GM21423 (cell line): ENCODE results near the gene ARNT2.

Experiments
- ATAC-seq: cut with Tn5 transposase; IDR thresholded peaks from one replicate; pipeline ENCODE4 v1.9.1; 2021; ENCODE audit warnings: mild to moderate bottlenecking, moderate library complexity; ENCODE audit not compliant: unreplicated experiment

The ARNT2 gene

DNA sequence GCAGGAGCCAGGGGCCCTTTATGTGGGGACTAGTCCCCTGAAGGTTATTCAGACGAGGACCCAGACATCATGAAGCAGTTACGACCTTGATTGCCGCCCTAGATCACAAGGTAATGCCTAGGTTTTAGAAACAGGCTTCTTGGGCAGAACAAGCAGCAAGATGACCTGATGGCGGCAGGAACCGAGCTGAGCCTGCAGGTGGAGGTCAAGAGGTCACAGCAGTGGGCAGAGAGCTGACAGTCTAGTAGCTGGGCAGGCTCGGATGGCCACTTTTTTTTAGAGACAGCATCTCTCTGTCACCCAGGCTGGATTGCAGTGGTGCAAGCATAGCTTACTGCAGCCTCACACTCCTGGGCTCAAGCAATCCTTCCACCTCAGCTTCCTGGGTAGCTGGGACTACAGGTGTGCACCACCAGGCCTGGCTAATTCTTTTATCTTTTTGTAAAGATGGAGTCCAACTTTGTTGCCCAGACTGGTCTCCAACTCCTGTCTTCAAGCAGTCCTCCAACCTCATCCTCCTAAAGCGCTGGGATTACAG lies 207.4 kb downstream of the ARNT2 start:
- no peak for ATAC-seq

GRCh38 chr15:80612118-80612823 lies 208.1 kb downstream of the ARNT2 start:
- no peak for ATAC-seq

DNA sequence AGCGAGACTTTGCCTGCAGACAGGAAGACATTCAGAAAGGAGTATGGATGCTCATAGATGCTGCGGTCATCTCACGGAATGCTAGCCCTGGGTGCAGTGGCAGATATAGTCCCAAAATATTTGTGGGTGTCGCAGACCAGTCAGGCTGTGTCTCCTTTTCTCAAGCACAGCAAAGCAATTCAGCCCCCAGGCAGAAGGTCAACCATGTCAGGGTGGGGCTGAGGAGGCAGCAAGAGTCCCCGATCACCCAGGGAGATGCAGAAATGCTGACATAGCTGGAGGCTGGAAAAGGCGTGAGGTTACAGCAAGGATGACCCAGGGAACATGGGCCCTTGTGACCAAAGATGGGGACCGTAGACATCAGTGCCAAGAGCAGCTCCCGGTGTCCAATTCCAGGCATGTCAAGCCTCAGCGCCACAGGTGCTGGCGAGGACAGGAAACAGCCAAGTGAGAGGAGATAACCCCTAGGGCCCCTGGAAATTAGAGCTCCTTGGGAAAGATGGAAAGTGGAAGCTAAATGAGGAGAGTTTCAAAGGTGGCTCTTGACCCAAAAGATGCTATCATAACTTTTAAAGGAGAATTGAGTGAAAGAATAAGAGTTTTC lies 209.7 kb downstream of the ARNT2 start:
- no peak for ATAC-seq

DNA sequence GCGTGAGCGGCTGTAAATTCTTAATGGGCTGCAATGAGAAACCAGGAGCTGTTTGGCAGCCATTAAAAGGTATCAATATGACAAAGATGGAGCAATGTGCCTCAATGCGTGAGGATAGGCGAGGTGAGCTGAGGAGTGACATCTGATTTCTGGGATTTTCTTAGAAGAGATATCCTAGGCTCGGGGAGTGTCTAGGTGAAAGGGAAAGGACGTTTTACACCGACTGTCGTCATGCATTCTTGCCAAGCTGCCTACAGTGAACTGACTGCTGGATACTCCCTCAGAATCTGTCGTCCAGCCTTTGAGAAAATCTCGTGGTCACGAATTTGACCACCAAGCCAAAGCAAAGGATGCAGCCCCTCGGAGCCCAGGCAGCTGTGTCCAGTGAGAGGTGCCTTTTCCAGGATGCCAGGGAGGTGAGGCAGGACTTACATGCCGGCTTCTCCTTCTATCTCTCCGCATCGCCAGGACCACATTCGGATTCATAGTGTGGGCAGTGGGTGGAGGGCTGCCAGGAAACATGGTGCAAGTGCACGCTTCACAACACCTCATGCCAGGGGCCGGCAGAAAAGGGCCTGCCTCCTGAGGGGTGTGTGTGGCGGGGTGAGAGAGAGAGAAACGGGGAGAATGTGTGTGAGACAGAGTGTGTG lies 210.7 kb downstream of the ARNT2 start:
- no peak for ATAC-seq

- no peak for ATAC-seq
Observed at GRCh38 chr15:80615361-80615736, 211.2 kb downstream of the ARNT2 start.

DNA sequence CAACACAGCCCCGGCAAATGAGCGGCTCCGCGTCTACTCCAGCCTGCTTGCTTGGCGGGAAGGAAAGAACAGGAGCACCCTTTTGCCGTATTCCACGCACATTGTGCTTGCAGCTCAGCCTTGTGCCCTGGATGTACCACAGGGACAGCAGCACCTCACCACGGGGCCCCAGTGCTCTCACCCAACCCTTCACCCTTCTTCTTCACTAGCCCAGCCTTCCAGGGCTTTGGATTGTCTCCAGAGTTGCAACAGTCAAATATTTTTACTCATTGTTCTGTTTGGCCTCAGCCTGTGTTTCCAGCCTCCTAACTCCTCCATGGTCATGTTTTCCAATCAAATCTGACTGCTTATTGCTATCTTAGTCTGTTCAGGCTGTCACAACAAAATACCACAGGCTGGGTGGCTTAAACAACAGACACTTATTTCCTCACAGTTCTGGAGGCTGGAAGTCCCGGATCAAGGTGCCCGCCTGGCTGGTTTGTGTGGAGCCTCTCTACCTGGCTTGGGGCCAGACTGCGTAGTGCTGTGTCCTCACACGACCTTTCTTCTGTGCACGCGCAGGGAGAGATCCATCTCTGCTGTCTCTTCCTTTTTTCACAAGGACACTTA lies 211.7 kb downstream of the ARNT2 start:
- no peak for ATAC-seq

DNA sequence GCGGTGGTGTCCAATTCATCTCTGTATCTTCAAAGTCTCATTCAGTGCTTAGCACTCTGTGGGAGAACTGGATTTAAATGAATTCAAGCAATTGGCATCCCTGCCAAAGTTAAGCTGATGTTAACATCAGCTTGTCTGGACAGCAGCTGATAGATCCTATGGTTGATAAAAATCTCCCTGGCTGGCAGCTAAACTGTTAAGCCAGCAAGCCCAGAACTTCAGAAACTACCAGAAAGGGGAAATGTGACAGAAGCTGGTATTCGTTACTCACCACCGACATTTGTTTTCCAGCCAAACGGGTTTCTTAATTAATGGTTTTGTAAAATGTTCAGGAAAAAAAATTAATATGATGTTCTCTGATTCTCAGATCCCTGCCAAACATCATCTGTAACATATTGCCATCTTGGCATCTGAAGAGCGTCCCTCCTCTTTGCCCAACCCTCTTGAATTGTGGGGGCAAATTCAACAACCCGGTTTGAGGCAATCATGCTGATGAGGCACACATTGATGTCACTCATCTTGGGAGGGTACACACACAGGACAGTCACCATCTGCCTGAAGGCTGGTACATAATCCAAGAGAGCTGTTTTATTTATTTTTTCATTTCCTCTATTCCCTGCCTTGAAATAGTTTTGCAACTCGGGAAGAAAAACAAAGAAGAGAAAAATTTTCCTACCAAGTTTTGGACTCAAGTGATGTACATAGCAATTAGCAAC lies 214.7 kb downstream of the ARNT2 start:
- no peak for ATAC-seq

DNA sequence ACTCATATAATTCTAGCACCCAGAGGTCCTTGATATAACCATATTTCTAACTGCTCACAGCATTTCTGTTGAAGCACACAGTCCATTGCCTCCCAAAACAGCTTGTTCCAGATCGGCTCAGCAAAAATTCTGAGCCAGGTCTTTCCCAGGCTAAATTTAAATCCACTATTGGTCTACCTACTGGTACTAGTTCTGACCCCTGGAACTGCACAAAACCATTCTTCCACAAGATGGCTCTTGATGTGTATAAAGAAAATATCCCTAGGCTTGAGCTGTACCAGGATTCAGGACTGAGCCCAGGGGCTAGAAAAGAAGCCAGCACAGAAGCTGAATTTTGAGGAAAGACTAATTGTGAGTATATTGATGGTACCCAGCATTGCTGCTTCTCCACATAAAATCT lies 215.5 kb downstream of the ARNT2 start:
- ATAC-seq: no peak

- no peak for ATAC-seq
Observed at GRCh38 chr15:80620141-80620540, 216.0 kb downstream of the ARNT2 start.

GRCh38 chr15:80620931-80621330 lies 216.7 kb downstream of the ARNT2 start:
- ATAC-seq: no peak

GRCh38 chr15:80626643-80627120 lies 222.5 kb downstream of the ARNT2 start:
- ATAC-seq: no peak

DNA sequence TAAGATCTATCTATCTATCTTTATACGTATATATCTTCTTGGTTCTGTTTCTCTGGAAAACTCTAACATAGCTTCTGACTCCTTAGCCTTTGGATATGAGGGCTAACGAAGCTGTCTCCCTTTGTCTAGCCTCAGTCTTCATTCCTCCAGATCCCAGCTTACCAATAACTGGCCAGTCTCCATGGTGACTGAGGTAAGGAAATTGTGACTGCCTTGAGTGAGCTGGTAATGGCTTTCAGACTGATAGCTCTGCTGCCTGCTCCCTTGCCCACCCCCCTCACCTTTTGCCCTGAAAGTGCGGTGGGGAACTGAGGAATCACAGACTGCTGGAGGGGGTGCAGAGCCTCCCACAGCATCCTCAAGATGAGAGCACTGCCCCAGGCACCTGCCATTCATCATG lies 225.2 kb downstream of the ARNT2 start:
- no peak for ATAC-seq

- ATAC-seq: no peak
Observed at GRCh38 chr15:80630981-80631380, 226.8 kb downstream of the ARNT2 start.

GRCh38 chr15:80633221-80633620 lies 229.0 kb downstream of the ARNT2 start:
- ATAC-seq: no peak

DNA sequence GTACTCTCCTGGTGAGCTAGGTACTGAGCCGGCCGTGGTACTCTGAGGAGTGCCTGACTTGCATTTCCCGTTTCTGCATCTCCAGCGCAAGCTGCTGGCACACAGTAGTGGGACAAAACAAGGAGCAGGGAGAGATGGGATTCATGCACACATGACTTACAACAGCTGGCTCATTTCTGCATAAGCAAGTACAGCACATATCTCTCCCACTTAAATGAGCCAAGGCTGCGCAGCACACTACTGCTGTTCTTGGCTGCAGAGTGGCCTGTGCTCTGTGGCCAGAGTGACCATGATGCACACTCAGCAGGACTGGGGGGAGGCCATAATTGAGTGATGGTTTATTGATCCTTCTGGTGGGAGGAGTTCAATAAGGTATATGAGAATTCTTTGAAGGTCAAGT lies 231.8 kb downstream of the ARNT2 start:
- no peak for ATAC-seq

DNA sequence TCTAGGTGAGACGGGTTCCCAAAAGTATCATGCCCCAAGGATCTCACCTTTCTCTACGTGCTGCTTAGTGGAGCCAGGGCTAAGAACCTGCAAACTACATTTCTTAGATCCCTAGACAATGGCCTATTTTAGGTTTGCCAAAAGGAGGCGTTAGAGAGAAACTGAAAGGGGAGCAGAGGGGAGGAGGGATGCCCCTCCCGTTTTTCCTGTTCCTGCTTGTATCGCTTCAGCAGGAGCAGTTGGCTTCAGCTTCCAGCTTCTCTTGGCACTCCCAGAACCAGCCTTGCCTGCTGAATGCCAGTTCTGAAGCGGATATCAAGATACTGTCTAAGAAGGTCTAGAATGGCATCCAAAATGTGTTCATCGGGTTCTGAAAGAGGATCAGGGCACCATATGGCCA lies 232.5 kb downstream of the ARNT2 start:
- ATAC-seq: no peak

DNA sequence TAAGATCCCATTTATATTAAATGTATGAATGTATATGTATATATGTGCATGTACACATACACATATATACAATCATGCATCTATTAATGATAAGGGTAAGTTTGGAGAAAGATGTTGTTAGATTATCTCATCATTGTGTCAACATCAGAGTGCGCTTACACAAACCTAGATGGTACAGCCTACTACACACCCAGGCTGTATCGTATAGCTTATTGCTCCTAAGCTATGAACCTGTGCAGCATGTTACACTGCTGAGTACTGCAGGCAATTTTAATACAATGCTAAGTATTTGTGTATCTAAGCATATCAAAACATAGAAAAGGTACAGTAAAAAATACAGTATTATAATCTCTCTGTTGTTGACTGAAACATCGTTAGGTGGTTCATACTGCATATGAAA lies 233.6 kb downstream of the ARNT2 start:
- no peak for ATAC-seq

- no peak for ATAC-seq
Observed at GRCh38 chr15:80638553-80639167, 234.5 kb downstream of the ARNT2 start.

- ATAC-seq: no peak
Observed at GRCh38 chr15:80639168-80639555, 235.0 kb downstream of the ARNT2 start.

GRCh38 chr15:80640531-80641121 lies 236.4 kb downstream of the ARNT2 start:
- no peak for ATAC-seq
